Measurements from ENCODE around the gene NR1I3.
A peak's percentile ranks its signal among the peaks of the same experiment; 100 is the strongest.
"Not testable (repeated sequence)": the region's sequence is repeated elsewhere in the genome, so short reads cannot be mapped to it uniquely, and the experiment has no call there.

The NR1I3 gene

GRCh38 chr1:161228032-161228431 is 10.0 kb downstream of the NR1I3 start:
- no peak overlapping the region for H3K4me3 ChIP-seq (ENCODE audit: low read length)
- no peak for DNase-seq (ENCODE audit: low read depth)
- TF ChIP-seq, protein P1, sequence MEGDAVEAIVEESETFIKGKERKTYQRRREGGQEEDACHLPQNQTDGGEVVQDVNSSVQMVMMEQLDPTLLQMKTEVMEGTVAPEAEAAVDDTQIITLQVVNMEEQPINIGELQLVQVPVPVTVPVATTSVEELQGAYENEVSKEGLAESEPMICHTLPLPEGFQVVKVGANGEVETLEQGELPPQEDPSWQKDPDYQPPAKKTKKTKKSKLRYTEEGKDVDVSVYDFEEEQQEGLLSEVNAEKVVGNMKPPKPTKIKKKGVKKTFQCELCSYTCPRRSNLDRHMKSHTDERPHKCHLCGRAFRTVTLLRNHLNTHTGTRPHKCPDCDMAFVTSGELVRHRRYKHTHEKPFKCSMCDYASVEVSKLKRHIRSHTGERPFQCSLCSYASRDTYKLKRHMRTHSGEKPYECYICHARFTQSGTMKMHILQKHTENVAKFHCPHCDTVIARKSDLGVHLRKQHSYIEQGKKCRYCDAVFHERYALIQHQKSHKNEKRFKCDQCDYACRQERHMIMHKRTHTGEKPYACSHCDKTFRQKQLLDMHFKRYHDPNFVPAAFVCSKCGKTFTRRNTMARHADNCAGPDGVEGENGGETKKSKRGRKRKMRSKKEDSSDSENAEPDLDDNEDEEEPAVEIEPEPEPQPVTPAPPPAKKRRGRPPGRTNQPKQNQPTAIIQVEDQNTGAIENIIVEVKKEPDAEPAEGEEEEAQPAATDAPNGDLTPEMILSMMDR (IDR thresholded peaks at IDR 0.05; ENCODE audit: insufficient read depth, low read depth, low read length, missing control alignments): no peak

GRCh38 chr1:161227196-161227871 is 10.7 kb downstream of the NR1I3 start:
- TF ChIP-seq, protein P1 (IDR thresholded peaks at IDR 0.05; ENCODE audit: insufficient read depth, low read depth, low read length, missing control alignments): peak; percentile 81
- peak overlapping the region; percentile 98 for H3K4me3 ChIP-seq (ENCODE audit: low read length)
- DNase-seq (ENCODE audit: low read depth): peak; percentile 81

DNA sequence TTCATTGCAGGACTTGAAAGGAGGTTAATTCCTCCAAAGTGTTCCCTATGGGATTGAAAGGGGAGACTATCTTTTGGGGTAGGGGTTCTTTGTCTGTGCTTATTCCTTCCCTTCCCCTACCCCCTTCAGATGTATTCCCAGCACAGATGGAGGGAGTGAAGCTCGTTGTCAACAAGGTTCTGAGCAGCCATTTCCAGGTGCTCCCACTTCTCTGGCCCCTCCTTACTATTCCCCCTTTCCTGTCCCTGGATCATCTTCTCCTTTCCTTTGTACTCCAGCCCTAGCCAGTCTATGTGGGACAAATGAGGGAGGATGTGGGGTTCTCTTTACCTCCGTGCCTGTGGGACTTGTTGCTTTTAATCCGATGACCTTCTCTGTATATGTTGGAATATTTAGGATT is 11.2 kb downstream of the NR1I3 start:
- peak overlapping the region; percentile 98 for H3K4me3 ChIP-seq (ENCODE audit: low read length)
- TF ChIP-seq, protein P1 (IDR thresholded peaks at IDR 0.05; ENCODE audit: insufficient read depth, low read depth, low read length, missing control alignments): no peak
- DNase-seq (ENCODE audit: low read depth): no peak

- peak overlapping the region; percentile 98 for H3K4me3 ChIP-seq (ENCODE audit: low read length)
- DNase-seq (ENCODE audit: low read depth): no peak
- TF ChIP-seq, protein P1 (IDR thresholded peaks at IDR 0.05; ENCODE audit: insufficient read depth, low read depth, low read length, missing control alignments): no peak
Measured at GRCh38 chr1:161226320-161226711, 11.7 kb downstream of the NR1I3 start.

- TF ChIP-seq, protein P1 (IDR thresholded peaks at IDR 0.05; ENCODE audit: insufficient read depth, low read depth, low read length, missing control alignments): peak; percentile 69
- peak within 1 kb of the TSS; percentile 98 for H3K4me3 ChIP-seq (ENCODE audit: low read length)
- DNase-seq (ENCODE audit: low read depth): peak; percentile 99
Measured at GRCh38 chr1:161225534-161226319, 12.3 kb downstream of the NR1I3 start, which contains the start of gene TOMM40L. Gene TOMM40L, plus strand, starts transcription at chr1:161226060. Its CDS starts 430 bp downstream, at chr1:161226490.

DNA sequence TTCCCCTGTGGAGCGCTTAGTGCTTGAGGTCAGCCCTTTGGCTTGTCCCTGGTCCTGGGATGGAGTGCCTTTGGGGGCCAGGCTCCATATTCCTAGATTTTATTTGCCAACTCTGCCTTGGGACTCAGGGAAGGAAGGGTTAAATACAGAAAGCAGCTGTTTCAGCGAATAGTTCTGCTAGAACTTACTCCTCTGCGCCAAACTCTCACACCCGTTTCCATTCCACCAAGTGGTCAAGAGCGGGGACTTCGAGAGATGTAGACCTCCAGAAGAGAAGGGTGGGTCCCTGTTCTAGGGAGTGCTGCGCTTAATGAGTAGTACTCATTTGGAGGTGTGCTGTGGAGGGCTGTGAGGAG is 12.8 kb downstream of the NR1I3 start:
- no peak overlapping the region for H3K4me3 ChIP-seq (ENCODE audit: low read length)
- DNase-seq (ENCODE audit: low read depth): no peak
- TF ChIP-seq, protein P1 (IDR thresholded peaks at IDR 0.05; ENCODE audit: insufficient read depth, low read depth, low read length, missing control alignments): no peak

GRCh38 chr1:161224695-161225087 is 13.3 kb downstream of the NR1I3 start:
- DNase-seq (ENCODE audit: low read depth); H3K4me3 ChIP-seq (ENCODE audit: low read length): not testable (repeated sequence)
